Measurements from ENCODE around the gene ZSCAN25.
"Not testable (repeated sequence)": the region's sequence is repeated elsewhere in the genome, so short reads cannot be mapped to it uniquely, and the experiment has no call there.

Gene ZSCAN25

GRCh38 chr7:99643464-99643863 is 26.7 kb downstream of the ZSCAN25 start:
- no peak for DNase-seq (ENCODE audit: low read depth)
- no peak overlapping the region for H3K4me3 ChIP-seq (ENCODE audit: control insufficient read depth, low read depth, low read length)
- no peak for TF ChIP-seq CTCF (conservative IDR thresholded peaks at IDR 0.05; ENCODE audit: control insufficient read depth, insufficient read depth, low read depth, low read length)

- no peak for TF ChIP-seq CTCF (conservative IDR thresholded peaks at IDR 0.05; ENCODE audit: control insufficient read depth, insufficient read depth, low read depth, low read length)
- DNase-seq (ENCODE audit: low read depth): no peak
These were observed 27.7 kb downstream of the ZSCAN25 start for GRCh38 chr7:99644431-99644830.

GRCh38 chr7:99645590-99645989 is 28.8 kb downstream of the ZSCAN25 start:
- no peak for TF ChIP-seq CTCF (conservative IDR thresholded peaks at IDR 0.05; ENCODE audit: control insufficient read depth, insufficient read depth, low read depth, low read length)
- DNase-seq (ENCODE audit: low read depth): no peak
- H3K4me3 ChIP-seq (ENCODE audit: control insufficient read depth, low read depth, low read length): no peak overlapping the region

More at GRCh38 chr7:99644431-99644830, 27.7 kb downstream of the ZSCAN25 start:
- no peak overlapping the region for H3K4me3 ChIP-seq (ENCODE audit: control insufficient read depth, low read depth, low read length)

GRCh38 chr7:99648843-99649242 is 32.1 kb downstream of the ZSCAN25 start:
- no peak overlapping the region for H3K4me3 ChIP-seq (ENCODE audit: control insufficient read depth, low read depth, low read length)
- no peak for TF ChIP-seq CTCF (conservative IDR thresholded peaks at IDR 0.05; ENCODE audit: control insufficient read depth, insufficient read depth, low read depth, low read length)
- DNase-seq (ENCODE audit: low read depth): no peak

GRCh38 chr7:99651290-99651689 is 34.5 kb downstream of the ZSCAN25 start:
- no peak for DNase-seq (ENCODE audit: low read depth)
- no peak overlapping the region for H3K4me3 ChIP-seq (ENCODE audit: control insufficient read depth, low read depth, low read length)
- no peak for TF ChIP-seq CTCF (conservative IDR thresholded peaks at IDR 0.05; ENCODE audit: control insufficient read depth, insufficient read depth, low read depth, low read length)

- no peak for DNase-seq (ENCODE audit: low read depth)
- no peak overlapping the region for H3K4me3 ChIP-seq (ENCODE audit: control insufficient read depth, low read depth, low read length)
- no peak for TF ChIP-seq CTCF (conservative IDR thresholded peaks at IDR 0.05; ENCODE audit: control insufficient read depth, insufficient read depth, low read depth, low read length)
These were observed 35.9 kb downstream of the ZSCAN25 start for GRCh38 chr7:99652671-99653070.

GRCh38 chr7:99653269-99653668 is 36.5 kb downstream of the ZSCAN25 start:
- DNase-seq (ENCODE audit: low read depth); H3K4me3 ChIP-seq (ENCODE audit: control insufficient read depth, low read depth, low read length): not testable (repeated sequence)
